Measurements from ENCODE around the gene TAF6. TPM values are rescaled to one million over a fixed set of nuclear protein-coding genes. Genes with fewer than 3 reads are reported as not detected.

TAF6 gene
- total RNA-seq, 4 donors from 2014 or later = 31.7 to 59.3 (median 48.9) TPM

- Histone ChIP-seq H3K36me3 (peaks cover 86% of the 10 kb centered on the region), H3K27ac (no peak overlapping the region), H3K27me3 (no peaks in the 10 kb centered on the region), H3K4me3 (no peak overlapping the region), H3K9me3 (peaks cover 26% of the 10 kb centered on the region), H3K4me1 (peaks cover 2% of the 10 kb centered on the region)
- TF ChIP-seq POLR2A (IDR thresholded peaks at IDR 0.05) (no peak), POLR2AphosphoS5 (IDR thresholded peaks at IDR 0.05) (no peak), CTCF (IDR thresholded peaks at IDR 0.05) (no peak), EP300 (IDR thresholded peaks at IDR 0.05) (no peak)
- no peak for DNase-seq (ENCODE audit: low spot score in 2 of 2)
- 94% methylated on average over 11 of the region's 11 CpGs for WGBS
Measured at GRCh38 chr7:100071018-100071723, 48.0 kb downstream of the TAF6 start.

- Histone ChIP-seq H3K27me3 (no peaks in the 10 kb centered on the region), H3K9me3 (peaks cover 26% of the 10 kb centered on the region), H3K4me3 (no peak overlapping the region), H3K27ac (no peak overlapping the region), H3K36me3 (peaks cover 74% of the 10 kb centered on the region), H3K4me1 (peaks cover 12% of the 10 kb centered on the region)
- WGBS = 95% methylated on average over 5 of the region's 5 CpGs
- TF ChIP-seq EP300 (IDR thresholded peaks at IDR 0.05) = no peak
- TF ChIP-seq POLR2A (IDR thresholded peaks at IDR 0.05) = no peak
- no peak for TF ChIP-seq CTCF (IDR thresholded peaks at IDR 0.05)
- TF ChIP-seq POLR2AphosphoS5 (IDR thresholded peaks at IDR 0.05) = no peak
- no peak for DNase-seq (ENCODE audit: low spot score in 2 of 2)
Measured at GRCh38 chr7:100069991-100070390, 49.2 kb downstream of the TAF6 start.

GRCh38 chr7:100066953-100067352 is 52.2 kb downstream of the TAF6 start:
- DNase-seq (ENCODE audit: low spot score in 2 of 2) = no peak
- peaks cover 12% of the 10 kb centered on the region for H3K4me1 ChIP-seq
- no peaks in the 10 kb centered on the region for H3K27me3 ChIP-seq
- no peak overlapping the region for H3K27ac ChIP-seq
- WGBS = 89% methylated on average over 7 of the region's 7 CpGs
- no peak overlapping the region for H3K4me3 ChIP-seq
- H3K9me3 ChIP-seq = peaks cover 16% of the 10 kb centered on the region
- peaks cover 64% of the 10 kb centered on the region for H3K36me3 ChIP-seq
- TF ChIP-seq POLR2A (IDR thresholded peaks at IDR 0.05) (no peak), CTCF (IDR thresholded peaks at IDR 0.05) (no peak), POLR2AphosphoS5 (IDR thresholded peaks at IDR 0.05) (no peak), EP300 (IDR thresholded peaks at IDR 0.05) (no peak)

- TF ChIP-seq POLR2A (IDR thresholded peaks at IDR 0.05) (no peak), CTCF (IDR thresholded peaks at IDR 0.05) (no peak), EP300 (IDR thresholded peaks at IDR 0.05) (no peak), POLR2AphosphoS5 (IDR thresholded peaks at IDR 0.05) (peak in 1 of 3 donors; percentile 59)
- H3K36me3 ChIP-seq = peaks cover 61% of the 10 kb centered on the region
- DNase-seq (ENCODE audit: low spot score in 2 of 2) = no peak
- H3K4me3 ChIP-seq = no peak overlapping the region
- H3K4me1 ChIP-seq = peaks cover 12% of the 10 kb centered on the region
- WGBS = 52% methylated on average over 8 of the region's 8 CpGs
- peak overlapping the region; percentile 43 for H3K27ac ChIP-seq
- H3K27me3 ChIP-seq = no peaks in the 10 kb centered on the region
- H3K9me3 ChIP-seq = peaks cover 3% of the 10 kb centered on the region
Measured at GRCh38 chr7:100065452-100066186, 53.5 kb downstream of the TAF6 start.

- DNase-seq (ENCODE audit: low spot score in 2 of 2) = no peak
Measured at GRCh38 chr7:100064162-100064561, 55.0 kb downstream of the TAF6 start.

More at GRCh38 chr7:100064162-100064561, 55.0 kb downstream of the TAF6 start:
- Histone ChIP-seq H3K4me1 (peaks cover 12% of the 10 kb centered on the region), H3K27me3 (no peaks in the 10 kb centered on the region), H3K9me3 (no peaks in the 10 kb centered on the region), H3K4me3 (no peak overlapping the region), H3K27ac (no peak overlapping the region), H3K36me3 (peaks cover 60% of the 10 kb centered on the region)
- WGBS = 96% methylated on average over 9 of the region's 9 CpGs
- TF ChIP-seq POLR2A (IDR thresholded peaks at IDR 0.05) (no peak), POLR2AphosphoS5 (IDR thresholded peaks at IDR 0.05) (no peak), EP300 (IDR thresholded peaks at IDR 0.05) (no peak), CTCF (IDR thresholded peaks at IDR 0.05) (no peak)
